ENCODE results near the gene MACROD2.
"Not testable (repeated sequence)": the region's sequence is repeated elsewhere in the genome, so short reads cannot be mapped to it uniquely, and the experiment has no call there.

MACROD2 gene

DNA sequence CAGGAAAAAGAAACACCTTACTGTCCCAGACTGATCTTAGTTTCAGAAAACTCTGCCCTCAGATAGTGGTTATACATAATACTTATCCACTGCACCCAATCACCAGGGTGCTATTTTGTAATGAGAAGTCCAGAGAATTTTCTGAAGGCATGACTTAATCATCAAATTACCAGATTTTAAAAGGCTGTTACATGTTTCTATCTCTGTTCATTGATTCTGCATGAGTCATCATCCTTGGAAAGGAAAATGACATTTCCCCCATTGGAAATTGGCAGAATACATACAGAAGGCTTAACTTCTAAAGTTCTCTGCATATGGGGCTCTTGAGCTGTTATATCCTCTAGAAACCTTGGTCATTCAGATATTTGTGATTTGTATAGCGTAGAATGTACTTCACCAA lies 930.0 kb downstream of the MACROD2 start:
- peak; percentile 26 for DNase-seq (ENCODE audit: low read depth)
- H3K4me3 ChIP-seq (ENCODE audit: low read length) = no peak overlapping the region
- TF ChIP-seq, protein P1, sequence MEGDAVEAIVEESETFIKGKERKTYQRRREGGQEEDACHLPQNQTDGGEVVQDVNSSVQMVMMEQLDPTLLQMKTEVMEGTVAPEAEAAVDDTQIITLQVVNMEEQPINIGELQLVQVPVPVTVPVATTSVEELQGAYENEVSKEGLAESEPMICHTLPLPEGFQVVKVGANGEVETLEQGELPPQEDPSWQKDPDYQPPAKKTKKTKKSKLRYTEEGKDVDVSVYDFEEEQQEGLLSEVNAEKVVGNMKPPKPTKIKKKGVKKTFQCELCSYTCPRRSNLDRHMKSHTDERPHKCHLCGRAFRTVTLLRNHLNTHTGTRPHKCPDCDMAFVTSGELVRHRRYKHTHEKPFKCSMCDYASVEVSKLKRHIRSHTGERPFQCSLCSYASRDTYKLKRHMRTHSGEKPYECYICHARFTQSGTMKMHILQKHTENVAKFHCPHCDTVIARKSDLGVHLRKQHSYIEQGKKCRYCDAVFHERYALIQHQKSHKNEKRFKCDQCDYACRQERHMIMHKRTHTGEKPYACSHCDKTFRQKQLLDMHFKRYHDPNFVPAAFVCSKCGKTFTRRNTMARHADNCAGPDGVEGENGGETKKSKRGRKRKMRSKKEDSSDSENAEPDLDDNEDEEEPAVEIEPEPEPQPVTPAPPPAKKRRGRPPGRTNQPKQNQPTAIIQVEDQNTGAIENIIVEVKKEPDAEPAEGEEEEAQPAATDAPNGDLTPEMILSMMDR (conservative IDR thresholded peaks at IDR 0.05; ENCODE audit: low read depth, low read length) = no peak

DNA sequence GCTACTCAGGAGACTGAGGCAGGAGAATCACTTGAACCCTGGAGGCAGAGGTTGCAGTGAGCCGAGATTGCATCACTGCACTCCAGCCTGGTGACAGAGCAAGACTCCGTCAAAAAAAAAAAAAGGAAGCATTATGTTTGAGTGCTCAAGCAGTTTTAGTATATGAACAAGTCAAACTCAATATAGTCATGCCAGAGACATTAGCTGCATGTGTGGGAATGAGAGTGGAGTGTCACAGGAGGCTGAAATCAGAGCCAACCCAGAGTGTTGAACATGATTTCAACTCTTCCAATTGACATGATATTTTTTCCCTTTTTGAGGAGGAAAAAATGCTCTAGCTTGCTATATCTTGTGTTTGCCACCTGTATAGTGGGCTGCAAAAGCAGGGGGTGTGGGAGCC lies 931.1 kb downstream of the MACROD2 start:
- H3K4me3 ChIP-seq (ENCODE audit: low read length); DNase-seq (ENCODE audit: low read depth): not testable (repeated sequence)

DNA sequence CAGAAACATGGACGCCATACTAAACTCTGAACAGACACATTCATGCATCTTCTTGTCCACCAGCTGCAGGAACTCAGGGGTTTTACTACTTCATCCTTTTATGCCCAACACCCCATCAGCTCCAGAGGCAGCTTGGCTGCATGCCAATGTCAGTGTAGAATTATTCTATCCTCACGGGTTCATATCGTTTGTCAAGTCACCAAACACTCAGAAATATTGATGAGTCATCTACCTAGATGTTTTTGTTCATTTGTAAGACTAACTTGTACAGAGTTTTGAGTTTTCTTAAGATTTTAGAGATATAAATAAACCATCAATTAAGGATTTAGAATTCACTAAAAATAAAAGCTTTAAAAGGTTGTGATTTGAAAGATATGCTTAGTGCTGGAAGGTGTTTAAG lies 932.8 kb downstream of the MACROD2 start:
- DNase-seq (ENCODE audit: low read depth) = peak; percentile 26
- H3K4me3 ChIP-seq (ENCODE audit: low read length) = no peak overlapping the region
- TF ChIP-seq, protein P1 (conservative IDR thresholded peaks at IDR 0.05; ENCODE audit: low read depth, low read length) = no peak

DNA sequence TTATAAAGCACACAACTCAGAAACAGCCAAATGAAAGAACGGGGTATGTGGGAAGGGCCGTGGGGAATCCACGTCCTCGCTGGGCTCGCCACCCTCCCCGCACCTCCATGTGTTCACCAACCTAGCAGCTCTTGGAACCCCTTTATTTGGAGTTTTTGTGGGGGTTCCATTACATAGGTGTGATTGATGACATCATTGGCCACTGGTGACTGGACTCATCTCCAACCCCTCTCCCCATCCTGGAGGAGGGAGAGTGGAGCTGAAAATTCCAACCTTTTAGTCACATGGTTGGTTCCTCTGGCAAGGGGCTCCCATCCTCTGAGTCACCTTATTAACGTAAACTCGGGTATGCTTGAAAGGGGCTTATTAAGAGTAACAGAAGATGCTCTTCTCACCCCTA lies 934.1 kb downstream of the MACROD2 start:
- no peak overlapping the region for H3K4me3 ChIP-seq (ENCODE audit: low read length)
- DNase-seq (ENCODE audit: low read depth) = no peak
- TF ChIP-seq, protein P1 (conservative IDR thresholded peaks at IDR 0.05; ENCODE audit: low read depth, low read length) = no peak

DNA sequence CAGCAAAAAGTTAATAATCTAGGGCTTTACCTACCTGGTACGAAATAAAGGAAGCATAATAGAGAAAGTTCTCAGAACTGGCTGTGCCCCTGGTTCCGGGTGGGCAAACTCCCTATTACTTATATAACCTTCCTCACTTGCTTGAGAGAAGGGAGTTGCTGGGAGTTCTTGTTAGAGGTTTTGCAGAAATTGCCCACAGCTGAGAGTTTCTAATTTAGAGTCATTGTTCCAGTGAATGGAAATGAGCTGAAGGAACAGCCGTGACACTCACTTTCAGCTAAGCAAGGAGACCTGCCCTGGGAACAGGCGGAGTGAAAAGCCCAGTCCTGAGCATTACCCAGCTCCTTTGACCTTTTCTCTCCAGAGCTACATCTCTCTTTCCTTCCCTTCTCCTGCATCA lies 936.7 kb downstream of the MACROD2 start:
- DNase-seq (ENCODE audit: low read depth) = no peak
- no peak overlapping the region for H3K4me3 ChIP-seq (ENCODE audit: low read length)
- TF ChIP-seq, protein P1 (conservative IDR thresholded peaks at IDR 0.05; ENCODE audit: low read depth, low read length) = no peak

DNA sequence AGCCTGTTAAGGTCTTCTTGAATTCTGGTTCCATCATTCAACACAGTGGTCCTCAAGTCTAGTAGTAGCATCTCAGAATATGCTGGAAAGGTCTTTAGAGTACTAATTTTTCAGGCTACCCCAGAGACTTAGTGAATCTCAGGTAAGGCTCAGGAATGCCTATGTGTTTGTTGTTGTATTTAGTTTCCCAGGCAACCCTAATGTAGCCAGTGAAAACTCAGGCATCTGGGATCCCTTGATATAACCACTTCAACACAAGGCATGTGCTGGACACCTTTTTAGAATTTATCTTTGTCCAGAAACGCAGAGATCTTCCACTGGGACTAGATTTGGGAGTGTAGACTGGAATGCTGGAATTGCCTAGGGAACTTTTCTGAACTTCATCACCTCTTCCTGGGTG lies 940.0 kb downstream of the MACROD2 start:
- no peak overlapping the region for H3K4me3 ChIP-seq (ENCODE audit: low read length)
- TF ChIP-seq, protein P1 (conservative IDR thresholded peaks at IDR 0.05; ENCODE audit: low read depth, low read length) = no peak
- no peak for DNase-seq (ENCODE audit: low read depth)

DNA sequence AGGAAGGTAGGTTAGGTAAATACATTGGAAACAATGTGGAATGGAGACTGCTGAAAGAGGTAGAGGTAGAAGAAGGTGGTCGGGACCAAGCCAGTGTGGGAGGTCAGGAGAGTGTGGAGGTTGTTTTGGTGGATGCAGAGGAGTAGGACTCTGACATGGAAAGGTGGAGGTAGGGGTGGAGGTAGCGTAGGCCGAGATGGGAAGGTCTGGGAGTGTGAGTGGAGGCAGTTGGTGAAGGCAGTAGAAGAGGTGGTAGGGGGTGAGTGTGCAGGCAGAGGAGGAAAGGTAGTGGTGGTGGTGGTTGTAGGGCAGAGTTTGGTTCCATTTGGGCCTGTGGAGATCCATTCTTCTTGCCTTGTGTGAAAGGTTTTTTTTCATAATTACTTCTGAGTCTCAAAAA lies 941.7 kb downstream of the MACROD2 start:
- H3K4me3 ChIP-seq (ENCODE audit: low read length) = no peak overlapping the region
- DNase-seq (ENCODE audit: low read depth) = no peak
- TF ChIP-seq, protein P1 (conservative IDR thresholded peaks at IDR 0.05; ENCODE audit: low read depth, low read length) = no peak

DNA sequence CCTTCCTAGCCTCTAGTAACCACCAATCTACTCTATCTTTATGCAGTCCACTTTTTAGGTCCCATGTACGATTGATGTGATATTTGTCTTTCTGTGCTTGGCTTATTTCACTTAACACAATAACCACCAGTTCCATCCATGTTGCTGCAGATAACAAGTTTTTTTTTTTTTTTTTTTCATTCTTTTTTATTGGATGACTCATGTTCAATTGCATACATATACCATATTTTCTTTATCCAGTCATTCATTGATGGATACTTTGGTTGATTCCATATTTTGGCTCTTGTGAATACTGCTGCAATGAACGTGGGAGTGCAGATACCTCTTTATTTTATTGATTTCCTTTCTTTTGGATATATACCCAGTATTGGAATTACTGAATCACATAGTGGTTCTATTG lies 942.5 kb downstream of the MACROD2 start:
- H3K4me3 ChIP-seq (ENCODE audit: low read length) = no peak overlapping the region
- TF ChIP-seq, protein P1 (conservative IDR thresholded peaks at IDR 0.05; ENCODE audit: low read depth, low read length) = no peak
- no peak for DNase-seq (ENCODE audit: low read depth)

Measured in retinal pigment epithelial cell (primary cell).